ENCODE measurements around the gene LRCH1.

Gene LRCH1

GRCh38 chr13:46552303-46552682, 677 bp upstream of the LRCH1 start:
- peak overlapping the region; percentile 95 for H3K9ac ChIP-seq (ENCODE audit: low read depth, low read length)
- H3K4me1 ChIP-seq (ENCODE audit: insufficient read depth, low read length), result peaks cover 60% of the 10 kb centered on the region
- peaks cover 18% of the 10 kb centered on the region; the same call in 1 of the 2 replicates for H4K20me1 ChIP-seq (ENCODE audit: insufficient read depth, low read length)
- H2AFZ ChIP-seq (ENCODE audit: low read depth, low read length), result peak overlapping the region; percentile 88
- no peak for DNase-seq
- H3K27ac ChIP-seq (ENCODE audit: low read length), result peak overlapping the region; percentile 85
- TF ChIP-seq EZH2 (IDR thresholded peaks at IDR 0.05; ENCODE audit: borderline replicate concordance, low read depth, low read length, severe bottlenecking) (no peak), CTCF (IDR thresholded peaks at IDR 0.05; ENCODE audit: borderline replicate concordance, extremely low read depth, low read length, poor library complexity, severe bottlenecking) (no peak)
- H3K9me3 ChIP-seq (ENCODE audit: insufficient read depth, low read length, severe bottlenecking), result no peaks in the 10 kb centered on the region
- no peaks in the 10 kb centered on the region for H3K27me3 ChIP-seq (ENCODE audit: insufficient read depth, low read length, poor library complexity)
- H3K4me3 ChIP-seq (ENCODE audit: low read depth in 1 of 2, low read length in 2 of 2), result peak overlapping the region; percentile 82 to 91; a peak in 3 of 4 replicates
- ATAC-seq (ENCODE audit: insufficient read depth, low read depth), result no peak
- peak overlapping the region; percentile 80 for H3K4me2 ChIP-seq (ENCODE audit: insufficient read depth, low read length)
- H3K79me2 ChIP-seq (ENCODE audit: insufficient read depth, low read length), result peaks cover 49% of the 10 kb centered on the region
- H3K36me3 ChIP-seq (ENCODE audit: insufficient read depth, low read length), result peaks cover 7% of the 10 kb centered on the region; the same call in 1 of the 2 replicates

GRCh38 chr13:46553521-46553885, 533 bp downstream of the LRCH1 start:
- Histone ChIP-seq H3K4me3 (ENCODE audit: low read depth in 1 of 2, low read length in 2 of 2) (peak overlapping the region; percentile 82 to 91), H3K27ac (ENCODE audit: low read length) (peak overlapping the region; percentile 86), H4K20me1 (ENCODE audit: insufficient read depth, low read length) (peaks cover 26% of the 10 kb centered on the region), H3K4me2 (ENCODE audit: insufficient read depth, low read length) (peak overlapping the region; percentile 72), H2AFZ (ENCODE audit: low read depth, low read length) (peak overlapping the region; percentile 75), H3K27me3 (ENCODE audit: insufficient read depth, low read length, poor library complexity) (no peaks in the 10 kb centered on the region), H3K9me3 (ENCODE audit: insufficient read depth, low read length, severe bottlenecking) (no peaks in the 10 kb centered on the region), H3K9ac (ENCODE audit: low read depth, low read length) (peak overlapping the region; percentile 95), H3K79me2 (ENCODE audit: insufficient read depth, low read length) (peaks cover 61% of the 10 kb centered on the region), H3K36me3 (ENCODE audit: insufficient read depth, low read length) (peaks cover 7% of the 10 kb centered on the region; the same call in 1 of the 2 replicates), H3K4me1 (ENCODE audit: insufficient read depth, low read length) (peaks cover 60% of the 10 kb centered on the region)
- DNase-seq (no peak), ATAC-seq (ENCODE audit: insufficient read depth, low read depth) (peak; percentile 4; the same call in 2 of the 3 replicates)
- TF ChIP-seq CTCF (IDR thresholded peaks at IDR 0.05; ENCODE audit: borderline replicate concordance, extremely low read depth, low read length, poor library complexity, severe bottlenecking) (no peak), EZH2 (IDR thresholded peaks at IDR 0.05; ENCODE audit: borderline replicate concordance, low read depth, low read length, severe bottlenecking) (no peak)

- Histone ChIP-seq H3K9ac (ENCODE audit: low read depth, low read length) (peak overlapping the region; percentile 95), H4K20me1 (ENCODE audit: insufficient read depth, low read length) (peaks cover 30% of the 10 kb centered on the region), H3K4me2 (ENCODE audit: insufficient read depth, low read length) (peak overlapping the region; percentile 72), H2AFZ (ENCODE audit: low read depth, low read length) (peak overlapping the region; percentile 75), H3K4me1 (ENCODE audit: insufficient read depth, low read length) (peaks cover 61% of the 10 kb centered on the region), H3K27me3 (ENCODE audit: insufficient read depth, low read length, poor library complexity) (no peaks in the 10 kb centered on the region), H3K9me3 (ENCODE audit: insufficient read depth, low read length, severe bottlenecking) (no peaks in the 10 kb centered on the region), H3K36me3 (ENCODE audit: insufficient read depth, low read length) (peaks cover 7% of the 10 kb centered on the region; the same call in 1 of the 2 replicates), H3K79me2 (ENCODE audit: insufficient read depth, low read length) (peaks cover 68% of the 10 kb centered on the region), H3K4me3 (ENCODE audit: low read depth in 1 of 2, low read length in 2 of 2) (peak overlapping the region; percentile 82 to 91), H3K27ac (ENCODE audit: low read length) (peak overlapping the region; percentile 86)
- ATAC-seq (ENCODE audit: insufficient read depth, low read depth) (peak; percentile 58), DNase-seq (peak; percentile 78)
- peak; percentile 47 for TF ChIP-seq CTCF (IDR thresholded peaks at IDR 0.05; ENCODE audit: borderline replicate concordance, extremely low read depth, low read length, poor library complexity, severe bottlenecking)
- no peak for TF ChIP-seq EZH2 (IDR thresholded peaks at IDR 0.05; ENCODE audit: borderline replicate concordance, low read depth, low read length, severe bottlenecking)
Measured at GRCh38 chr13:46553886-46554858, 1.2 kb downstream of the LRCH1 start.
